ENCODE data around the gene EMC6.
A peak's percentile ranks its signal among the peaks of the same experiment; 100 is the strongest.

Gene EMC6

DNA sequence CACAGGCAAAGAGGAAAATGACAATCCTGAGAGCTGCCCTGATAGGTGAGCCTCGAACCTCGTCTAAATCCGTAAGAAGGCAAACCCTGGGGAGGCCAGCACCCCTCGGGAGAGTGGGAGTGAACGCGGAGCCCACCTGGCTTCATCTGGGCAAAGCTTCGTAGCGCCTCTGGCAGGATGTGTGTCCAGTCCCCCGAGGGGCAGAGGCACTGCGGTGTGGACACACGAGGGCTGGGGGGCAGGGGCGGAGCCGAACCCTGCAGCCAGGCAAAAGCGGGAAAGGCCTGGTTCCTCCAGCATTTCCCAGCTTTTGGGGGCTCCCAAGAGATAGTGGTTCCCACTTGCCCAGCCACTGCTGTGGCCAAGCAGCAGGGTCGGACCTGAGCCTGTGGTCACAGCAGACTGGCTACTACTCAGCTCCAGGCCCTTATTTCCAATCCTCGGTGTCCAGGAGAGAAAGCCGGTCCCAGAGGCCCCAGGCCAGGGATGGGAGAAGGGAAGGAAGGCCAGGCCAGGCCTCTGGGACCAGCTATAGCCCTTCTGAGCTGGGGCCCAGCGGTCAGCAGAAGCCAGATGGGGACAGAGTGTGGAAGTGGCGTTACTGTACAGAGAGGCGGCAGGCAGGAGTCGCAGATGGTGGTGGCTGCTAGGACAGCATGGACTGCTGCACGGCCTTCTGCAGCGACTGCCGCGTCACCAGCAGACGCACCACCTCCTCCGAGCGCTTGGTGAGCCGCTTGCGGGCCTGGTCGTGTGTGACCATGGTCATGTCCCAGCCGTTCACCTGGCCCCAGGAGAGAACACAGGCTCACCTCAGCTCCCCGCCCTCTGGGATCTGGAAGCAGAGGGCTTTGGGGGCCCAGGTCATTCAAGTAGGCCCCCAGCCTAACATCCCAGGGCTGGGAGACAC is 5.3 kb upstream of the EMC6 start:
- Histone ChIP-seq H3K27me3 (ENCODE audit: control insufficient read depth in 5 of 5, insufficient read depth in 4 of 5, low read length in 5 of 5) (no peaks in the 10 kb centered on the region), H3K4me1 (ENCODE audit: control insufficient read depth in 5 of 5, insufficient read depth in 5 of 5, low read length in 5 of 5) (peaks cover 0 to 50% (median 48%) of the 10 kb centered on the region in 5 donors), H3K4me3 (ENCODE audit: low read depth in 1 of 5, low read length in 5 of 5) (no peak overlapping the region), H3K9ac (ENCODE audit: low read length in 5 of 5) (no peak overlapping the region), H3K27ac (ENCODE audit: low read depth, low read length) (no peak overlapping the region), H3K9me3 (ENCODE audit: control insufficient read depth in 5 of 5, low read length in 5 of 5) (no peaks in the 10 kb centered on the region), H3K36me3 (ENCODE audit: control insufficient read depth in 5 of 5, insufficient read depth in 5 of 5, low read length in 5 of 5) (peaks cover 0 to 52% (median 31%) of the 10 kb centered on the region in 5 donors)

DNA sequence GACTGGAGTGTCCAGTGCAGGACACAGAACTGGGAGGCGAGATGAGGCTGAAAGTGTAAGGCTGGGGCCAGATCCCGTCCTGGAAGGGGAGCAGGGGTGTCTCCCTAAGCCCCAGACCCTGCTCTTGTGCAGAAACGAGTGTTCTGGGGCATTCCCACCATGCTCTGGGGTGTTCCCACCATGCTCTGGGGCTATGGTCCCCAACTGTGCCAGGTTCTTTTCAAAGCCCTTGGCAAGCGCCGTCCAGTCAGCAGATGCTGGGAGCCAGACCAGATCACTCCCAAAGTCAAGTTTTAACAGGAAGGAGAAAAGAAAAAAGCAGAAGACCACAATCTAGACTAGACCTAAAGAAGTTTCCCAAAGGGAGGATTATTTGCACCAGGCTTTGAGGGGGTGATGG is 2.8 kb upstream of the EMC6 start:
- no peaks in the 10 kb centered on the region for H3K27me3 ChIP-seq (ENCODE audit: control insufficient read depth in 5 of 5, insufficient read depth in 4 of 5, low read length in 5 of 5)
- no peak overlapping the region for H3K4me3 ChIP-seq (ENCODE audit: low read depth in 1 of 5, low read length in 5 of 5)
- H3K36me3 ChIP-seq (ENCODE audit: control insufficient read depth in 5 of 5, insufficient read depth in 5 of 5, low read length in 5 of 5), result peaks cover 0 to 39% (median 26%) of the 10 kb centered on the region in 5 donors
- peaks cover 2 to 43% (median 37%) of the 10 kb centered on the region in 5 donors for H3K4me1 ChIP-seq (ENCODE audit: control insufficient read depth in 5 of 5, insufficient read depth in 5 of 5, low read length in 5 of 5)
- H3K9me3 ChIP-seq (ENCODE audit: control insufficient read depth in 5 of 5, low read length in 5 of 5), result no peaks in the 10 kb centered on the region
- H3K9ac ChIP-seq (ENCODE audit: low read length in 5 of 5), result no peak overlapping the region
- peak overlapping the region; percentile 29 for H3K27ac ChIP-seq (ENCODE audit: low read depth, low read length)

DNA sequence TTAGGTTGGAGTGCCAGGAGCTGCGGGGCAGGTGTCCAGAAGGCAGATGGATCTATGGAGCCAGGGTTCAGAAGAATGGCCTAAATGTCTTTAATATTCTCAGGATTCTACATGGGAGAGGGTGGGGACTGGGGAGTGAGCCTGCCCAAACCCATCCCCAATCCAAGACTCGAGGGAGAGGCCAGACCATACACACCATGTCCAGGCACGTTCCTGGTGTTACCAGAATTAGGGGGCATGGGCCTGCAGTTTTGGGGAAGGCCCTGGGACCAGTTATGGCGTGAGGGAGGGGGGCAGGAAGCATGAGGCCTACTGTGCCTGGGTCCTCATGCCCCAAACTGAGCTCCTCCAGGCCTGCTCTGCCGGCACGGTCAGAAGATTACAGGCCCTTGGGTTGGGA is 2.1 kb upstream of the EMC6 start:
- no peaks in the 10 kb centered on the region for H3K9me3 ChIP-seq (ENCODE audit: control insufficient read depth in 5 of 5, low read length in 5 of 5)
- peak overlapping the region in 1 of 5 donors; percentile 25 for H3K9ac ChIP-seq (ENCODE audit: low read length in 5 of 5)
- peak overlapping the region in 2 of 5 donors; percentile 35 to 96 for H3K4me3 ChIP-seq (ENCODE audit: low read depth in 1 of 5, low read length in 5 of 5)
- no peak overlapping the region for H3K27ac ChIP-seq (ENCODE audit: low read depth, low read length)
- peaks cover 2 to 41% (median 36%) of the 10 kb centered on the region in 5 donors for H3K4me1 ChIP-seq (ENCODE audit: control insufficient read depth in 5 of 5, insufficient read depth in 5 of 5, low read length in 5 of 5)
- no peaks in the 10 kb centered on the region for H3K27me3 ChIP-seq (ENCODE audit: control insufficient read depth in 5 of 5, insufficient read depth in 4 of 5, low read length in 5 of 5)
- peaks cover 0 to 33% (median 22%) of the 10 kb centered on the region in 5 donors for H3K36me3 ChIP-seq (ENCODE audit: control insufficient read depth in 5 of 5, insufficient read depth in 5 of 5, low read length in 5 of 5)

DNA sequence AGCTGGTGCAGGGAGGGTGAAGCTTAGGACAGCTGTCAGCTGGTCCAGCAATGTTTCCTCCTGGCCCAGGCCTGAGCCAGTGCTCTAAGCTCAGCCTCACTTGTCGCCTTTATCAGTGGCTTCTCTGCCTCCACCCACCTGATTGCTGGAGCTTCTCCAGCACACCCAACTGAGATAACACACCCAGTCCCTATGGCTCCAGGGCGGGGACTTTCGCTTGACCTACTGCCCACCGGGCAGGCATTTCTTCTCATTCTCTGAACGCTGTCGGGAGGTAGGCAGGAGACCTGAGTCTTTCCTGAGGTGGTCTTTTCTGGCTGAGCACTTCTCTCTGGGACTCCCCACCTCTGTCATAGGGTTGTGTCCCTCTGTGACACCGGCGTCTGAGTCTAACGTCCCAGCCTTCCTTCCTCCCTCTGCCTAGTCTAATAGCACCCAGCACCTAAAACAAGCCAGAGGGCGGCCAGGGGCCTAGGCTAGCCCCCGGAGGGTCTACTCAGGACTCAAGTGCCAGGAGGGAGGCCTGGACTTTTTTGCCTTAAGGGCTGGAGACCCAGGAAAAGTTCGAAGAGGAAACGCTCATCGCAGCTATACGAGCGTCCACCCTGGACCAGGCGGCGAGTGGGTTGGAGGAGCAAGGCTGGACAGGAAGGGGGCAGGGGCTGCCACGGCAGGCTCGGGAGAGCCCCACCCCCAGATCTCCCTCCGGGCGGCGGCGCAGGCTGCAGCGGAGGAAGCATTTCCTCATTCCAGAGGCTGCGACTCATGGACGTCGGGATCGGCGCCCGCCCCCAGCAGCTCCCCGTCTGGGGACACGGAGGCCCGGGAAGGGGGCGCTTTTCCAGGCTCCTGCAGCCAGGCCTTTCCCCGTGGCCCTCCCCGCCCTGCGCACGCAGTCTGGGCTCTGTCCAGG is 990 bp upstream of the EMC6 start:
- Histone ChIP-seq H3K27me3 (ENCODE audit: control insufficient read depth in 5 of 5, insufficient read depth in 4 of 5, low read length in 5 of 5) (no peaks in the 10 kb centered on the region), H3K4me1 (ENCODE audit: control insufficient read depth in 5 of 5, insufficient read depth in 5 of 5, low read length in 5 of 5) (peaks cover 2 to 41% (median 36%) of the 10 kb centered on the region in 5 donors)

DNA sequence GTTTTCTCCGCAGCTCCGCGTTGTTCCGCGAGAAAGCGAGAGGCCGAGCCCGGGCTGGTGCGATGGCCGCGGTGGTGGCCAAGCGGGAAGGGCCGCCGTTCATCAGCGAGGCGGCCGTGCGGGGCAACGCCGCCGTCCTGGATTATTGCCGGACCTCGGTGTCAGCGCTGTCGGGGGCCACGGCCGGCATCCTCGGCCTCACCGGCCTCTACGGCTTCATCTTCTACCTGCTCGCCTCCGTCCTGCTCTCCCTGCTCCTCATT is 404 bp downstream of the EMC6 start:
- peak overlapping the region; percentile 48 to 98 (median 95) for H3K9ac ChIP-seq (ENCODE audit: low read length in 5 of 5)
- H3K27me3 ChIP-seq (ENCODE audit: control insufficient read depth in 5 of 5, insufficient read depth in 4 of 5, low read length in 5 of 5), result no peaks in the 10 kb centered on the region
- peak overlapping the region; percentile 76 to 96 (median 93) for H3K4me3 ChIP-seq (ENCODE audit: low read depth in 1 of 5, low read length in 5 of 5)
- H3K4me1 ChIP-seq (ENCODE audit: control insufficient read depth in 5 of 5, insufficient read depth in 5 of 5, low read length in 5 of 5), result peaks cover 2 to 41% (median 36%) of the 10 kb centered on the region in 5 donors
- H3K9me3 ChIP-seq (ENCODE audit: control insufficient read depth in 5 of 5, low read length in 5 of 5), result no peaks in the 10 kb centered on the region
- H3K27ac ChIP-seq (ENCODE audit: low read depth, low read length), result peak overlapping the region; percentile 85
- peaks cover 0 to 17% (median 10%) of the 10 kb centered on the region in 5 donors for H3K36me3 ChIP-seq (ENCODE audit: control insufficient read depth in 5 of 5, insufficient read depth in 5 of 5, low read length in 5 of 5)

More for the DNA sequence above, 990 bp upstream of the EMC6 start:
- peak overlapping the region; percentile 70 to 96 (median 93) for H3K4me3 ChIP-seq (ENCODE audit: low read depth in 1 of 5, low read length in 5 of 5)
- H3K27ac ChIP-seq (ENCODE audit: low read depth, low read length), result peak overlapping the region; percentile 85
- H3K9me3 ChIP-seq (ENCODE audit: control insufficient read depth in 5 of 5, low read length in 5 of 5), result no peaks in the 10 kb centered on the region
- H3K9ac ChIP-seq (ENCODE audit: low read length in 5 of 5), result peak overlapping the region; percentile 50 to 89 (median 78)
- peaks cover 0 to 30% (median 21%) of the 10 kb centered on the region in 5 donors for H3K36me3 ChIP-seq (ENCODE audit: control insufficient read depth in 5 of 5, insufficient read depth in 5 of 5, low read length in 5 of 5)

DNA sequence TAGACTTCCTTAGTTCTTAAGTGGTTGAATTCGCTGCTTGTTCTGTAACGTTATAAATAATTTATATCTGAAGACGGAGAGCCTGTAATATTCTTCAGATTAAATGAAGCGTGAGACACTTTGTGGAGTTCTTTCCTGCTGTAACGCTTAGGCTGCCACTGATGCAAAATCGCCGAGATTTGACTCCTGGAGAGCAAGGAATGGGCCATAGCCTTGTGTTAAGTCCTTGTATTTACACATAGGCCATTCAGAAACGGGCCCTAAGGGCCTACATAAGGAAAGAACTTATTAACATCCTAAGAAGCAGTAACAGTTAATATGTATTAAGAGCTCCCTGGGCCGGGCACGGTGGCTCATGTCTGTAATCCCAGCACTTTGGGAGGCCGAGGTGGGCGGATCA is 936 bp downstream of the EMC6 start:
- H3K9ac ChIP-seq (ENCODE audit: low read length in 5 of 5), result peak overlapping the region; percentile 48 to 98 (median 95)
- H3K36me3 ChIP-seq (ENCODE audit: control insufficient read depth in 5 of 5, insufficient read depth in 5 of 5, low read length in 5 of 5), result peaks cover 0 to 11% (median 5%) of the 10 kb centered on the region in 5 donors
- peaks cover 0 to 2% (median 0%) of the 10 kb centered on the region in 5 donors for H3K27me3 ChIP-seq (ENCODE audit: control insufficient read depth in 5 of 5, insufficient read depth in 4 of 5, low read length in 5 of 5)
- peaks cover 2 to 41% (median 36%) of the 10 kb centered on the region in 5 donors for H3K4me1 ChIP-seq (ENCODE audit: control insufficient read depth in 5 of 5, insufficient read depth in 5 of 5, low read length in 5 of 5)
- peak overlapping the region; percentile 76 to 96 (median 93) for H3K4me3 ChIP-seq (ENCODE audit: low read depth in 1 of 5, low read length in 5 of 5)
- H3K9me3 ChIP-seq (ENCODE audit: control insufficient read depth in 5 of 5, low read length in 5 of 5), result no peaks in the 10 kb centered on the region
- H3K27ac ChIP-seq (ENCODE audit: low read depth, low read length), result no peak overlapping the region

- no peak overlapping the region for H3K4me3 ChIP-seq (ENCODE audit: low read depth in 1 of 5, low read length in 5 of 5)
- H3K27ac ChIP-seq (ENCODE audit: low read depth, low read length), result no peak overlapping the region
- H3K27me3 ChIP-seq (ENCODE audit: control insufficient read depth in 5 of 5, insufficient read depth in 4 of 5, low read length in 5 of 5), result peaks cover 0 to 7% (median 0%) of the 10 kb centered on the region in 5 donors
- peaks cover 2 to 22% (median 16%) of the 10 kb centered on the region in 5 donors for H3K4me1 ChIP-seq (ENCODE audit: control insufficient read depth in 5 of 5, insufficient read depth in 5 of 5, low read length in 5 of 5)
- H3K9ac ChIP-seq (ENCODE audit: low read length in 5 of 5), result no peak overlapping the region
- H3K9me3 ChIP-seq (ENCODE audit: control insufficient read depth in 5 of 5, low read length in 5 of 5), result no peaks in the 10 kb centered on the region
- peaks cover 0 to 8% (median 0%) of the 10 kb centered on the region in 5 donors for H3K36me3 ChIP-seq (ENCODE audit: control insufficient read depth in 5 of 5, insufficient read depth in 5 of 5, low read length in 5 of 5)
Measured at GRCh38 chr17:3672571-3672970, 4.0 kb downstream of the EMC6 start.

GRCh38 chr17:3675886-3676285 is 7.3 kb downstream of the EMC6 start:
- Histone ChIP-seq H3K27ac (ENCODE audit: low read depth, low read length) (no peak overlapping the region), H3K9ac (ENCODE audit: low read length in 5 of 5) (no peak overlapping the region), H3K36me3 (ENCODE audit: control insufficient read depth in 5 of 5, insufficient read depth in 5 of 5, low read length in 5 of 5) (peaks cover 0 to 5% (median 0%) of the 10 kb centered on the region in 5 donors), H3K27me3 (ENCODE audit: control insufficient read depth in 5 of 5, insufficient read depth in 4 of 5, low read length in 5 of 5) (peaks cover 0 to 19% (median 4%) of the 10 kb centered on the region in 5 donors), H3K9me3 (ENCODE audit: control insufficient read depth in 5 of 5, low read length in 5 of 5) (no peaks in the 10 kb centered on the region), H3K4me1 (ENCODE audit: control insufficient read depth in 5 of 5, insufficient read depth in 5 of 5, low read length in 5 of 5) (no peaks in the 10 kb centered on the region), H3K4me3 (ENCODE audit: low read depth in 1 of 5, low read length in 5 of 5) (no peak overlapping the region)

- no peaks in the 10 kb centered on the region for H3K4me1 ChIP-seq (ENCODE audit: control insufficient read depth in 5 of 5, insufficient read depth in 5 of 5, low read length in 5 of 5)
- H3K27ac ChIP-seq (ENCODE audit: low read depth, low read length), result no peak overlapping the region
- H3K4me3 ChIP-seq (ENCODE audit: low read depth in 1 of 5, low read length in 5 of 5), result no peak overlapping the region
- no peak overlapping the region for H3K9ac ChIP-seq (ENCODE audit: low read length in 5 of 5)
- no peaks in the 10 kb centered on the region for H3K9me3 ChIP-seq (ENCODE audit: control insufficient read depth in 5 of 5, low read length in 5 of 5)
- H3K36me3 ChIP-seq (ENCODE audit: control insufficient read depth in 5 of 5, insufficient read depth in 5 of 5, low read length in 5 of 5), result no peaks in the 10 kb centered on the region
- H3K27me3 ChIP-seq (ENCODE audit: control insufficient read depth in 5 of 5, insufficient read depth in 4 of 5, low read length in 5 of 5), result peaks cover 0 to 30% (median 15%) of the 10 kb centered on the region in 5 donors
Measured at GRCh38 chr17:3678095-3678820, 9.6 kb downstream of the EMC6 start.

Data from subcutaneous abdominal adipose tissue (tissue), 5 donors.